ENCODE results near the gene TRAK1.
A peak's percentile ranks its signal among the peaks of the same experiment; 100 is the strongest.

Gene TRAK1

DNA sequence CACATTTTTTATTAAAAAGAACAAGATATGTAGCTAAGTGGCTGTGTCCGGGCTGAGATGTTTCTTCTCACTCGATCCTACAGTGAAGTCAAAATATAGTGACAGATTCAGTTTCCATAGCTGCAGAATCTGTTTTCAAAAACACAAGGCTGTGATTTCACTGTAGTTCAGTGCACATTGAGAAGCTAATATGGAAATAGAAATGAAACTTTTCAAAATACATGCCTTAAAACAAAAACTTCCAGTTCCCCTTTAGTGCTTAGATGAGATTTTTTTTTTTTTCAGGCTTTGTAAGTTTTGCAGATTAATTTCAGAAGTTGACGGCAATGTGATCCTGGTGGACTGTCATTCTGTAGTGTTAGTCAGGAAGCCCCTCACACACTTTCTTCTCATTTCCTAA lies 23.8 kb upstream of the TRAK1 start:
- peak; percentile 86 for DNase-seq

GRCh38 chr3:42068303-42069088 lies 22.7 kb upstream of the TRAK1 start:
- DNase-seq: no peak

- DNase-seq: no peak
Measured at GRCh38 chr3:42070089-42070488, 21.1 kb upstream of the TRAK1 start.

DNA sequence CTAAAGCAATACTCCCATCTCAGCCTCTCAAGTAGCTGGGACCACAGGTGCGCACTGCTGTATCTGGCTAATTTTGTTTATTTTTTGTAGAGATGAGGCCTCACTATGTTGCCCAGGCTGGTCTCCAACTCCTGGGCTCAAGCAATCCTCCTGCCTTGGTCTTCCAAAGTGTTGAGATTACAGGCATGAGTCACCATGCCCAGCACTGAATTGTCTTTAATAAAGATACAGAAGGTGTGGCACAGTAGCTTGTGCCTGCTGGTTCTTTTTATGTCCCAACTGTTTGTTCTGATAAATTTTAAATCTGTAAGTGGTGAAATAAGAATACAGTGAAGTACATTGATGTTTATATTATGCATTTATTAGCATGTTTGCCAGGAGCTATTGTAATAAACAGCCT lies 20.6 kb upstream of the TRAK1 start:
- no peak for DNase-seq

GRCh38 chr3:42071904-42072812 lies 19.0 kb upstream of the TRAK1 start:
- peak; percentile 76 for DNase-seq

DNA sequence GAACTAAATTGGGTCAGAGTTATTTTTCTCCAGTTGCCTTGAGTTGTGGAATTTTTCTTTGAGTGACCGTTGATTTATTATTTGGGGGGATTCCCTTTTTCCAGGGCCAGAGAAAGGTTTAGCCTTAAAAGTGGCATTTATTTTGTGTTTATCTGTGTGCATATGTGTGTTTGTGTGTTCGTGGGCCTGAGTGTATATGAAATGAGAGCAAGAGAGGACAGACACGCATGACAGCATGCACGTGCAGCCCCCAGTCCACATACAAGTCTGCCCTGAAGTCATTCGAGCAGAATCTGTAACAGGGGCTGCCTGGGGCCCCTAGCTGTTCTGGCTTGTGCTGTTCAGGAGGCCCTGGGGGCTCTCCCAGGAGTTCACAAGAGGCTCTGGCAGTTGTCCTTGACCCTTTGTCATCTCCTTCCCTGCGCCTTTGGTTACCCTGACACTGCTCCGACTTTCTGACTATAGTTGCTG lies 18.3 kb upstream of the TRAK1 start:
- no peak for DNase-seq

- no peak for DNase-seq
Measured at GRCh38 chr3:42077785-42078184, 13.4 kb upstream of the TRAK1 start.

DNA sequence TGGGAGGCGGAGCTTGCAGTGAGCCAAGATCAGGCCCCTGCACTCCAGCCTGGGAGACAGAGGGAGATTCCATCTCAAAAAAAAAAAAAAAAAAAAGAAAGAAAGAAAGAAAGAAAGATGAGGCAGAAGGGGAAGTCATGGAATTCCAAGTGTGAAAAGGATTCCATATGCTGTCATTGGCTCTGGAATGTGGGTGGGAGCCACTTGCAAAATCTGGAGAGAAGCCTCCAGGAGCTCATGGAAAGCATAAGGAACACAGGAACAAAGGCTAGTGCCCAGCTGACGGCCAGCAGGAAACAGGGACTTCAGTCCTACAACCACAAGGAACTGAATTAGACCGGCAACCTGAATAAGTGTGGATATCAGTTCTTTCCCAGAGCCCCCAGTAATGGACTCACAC lies 12.5 kb upstream of the TRAK1 start:
- DNase-seq: no peak

- no peak for DNase-seq
Measured at GRCh38 chr3:42079701-42080452, 11.3 kb upstream of the TRAK1 start.

DNA sequence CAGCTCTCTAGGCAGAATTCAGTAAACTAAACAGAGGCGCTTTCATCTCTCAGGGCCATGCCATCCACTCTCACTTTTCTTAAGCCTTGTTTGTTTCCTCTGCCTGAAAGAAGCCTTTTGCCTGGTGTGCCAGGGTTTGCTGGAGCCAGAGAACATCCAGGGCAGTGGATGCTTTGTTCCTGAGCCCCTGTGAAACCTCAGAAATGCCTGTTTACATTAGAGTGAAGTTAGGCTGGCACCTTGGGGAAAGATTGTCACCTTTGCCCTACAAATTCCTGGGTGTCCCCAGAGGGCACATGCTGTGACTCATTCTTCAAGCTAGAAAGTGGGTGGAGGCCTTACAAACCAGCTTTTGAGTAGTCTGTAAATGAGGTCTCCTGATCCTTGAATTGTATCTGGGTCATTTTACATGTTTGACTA lies 10.7 kb upstream of the TRAK1 start:
- DNase-seq: no peak

DNA sequence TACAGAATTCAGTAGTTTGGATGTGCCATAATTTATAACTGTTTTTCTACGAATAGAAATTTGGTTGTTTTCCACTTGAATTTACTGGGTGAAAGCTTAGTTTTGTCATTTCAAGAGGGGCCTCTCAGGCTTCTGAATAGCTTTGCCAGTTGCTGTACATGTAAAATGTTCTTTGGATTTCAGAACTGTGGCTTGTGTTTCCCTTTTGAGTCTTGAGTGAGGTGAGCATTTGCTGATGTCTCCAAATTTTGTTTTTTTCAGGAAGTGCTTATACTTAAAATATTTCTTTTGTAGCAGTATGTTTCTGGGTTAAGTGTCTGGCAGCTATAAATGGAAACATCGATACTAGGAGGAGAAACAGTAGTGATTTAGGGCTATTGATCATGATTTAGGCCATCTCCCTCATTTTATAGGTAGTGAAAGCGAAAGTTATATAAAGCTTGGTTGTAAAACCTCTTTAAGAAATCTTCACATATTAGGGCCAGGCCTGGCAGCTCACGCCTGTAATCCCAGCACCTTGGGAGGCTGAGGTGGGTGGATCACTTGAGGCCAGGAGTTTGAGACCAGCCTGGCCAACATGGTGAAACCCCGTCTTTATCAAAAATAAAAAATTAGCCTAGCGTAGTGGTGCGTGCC lies 9.2 kb upstream of the TRAK1 start:
- no peak for DNase-seq

GRCh38 chr3:42084586-42084985 lies 6.6 kb upstream of the TRAK1 start:
- DNase-seq: no peak

GRCh38 chr3:42085641-42086376 lies 5.3 kb upstream of the TRAK1 start:
- DNase-seq: no peak

DNA sequence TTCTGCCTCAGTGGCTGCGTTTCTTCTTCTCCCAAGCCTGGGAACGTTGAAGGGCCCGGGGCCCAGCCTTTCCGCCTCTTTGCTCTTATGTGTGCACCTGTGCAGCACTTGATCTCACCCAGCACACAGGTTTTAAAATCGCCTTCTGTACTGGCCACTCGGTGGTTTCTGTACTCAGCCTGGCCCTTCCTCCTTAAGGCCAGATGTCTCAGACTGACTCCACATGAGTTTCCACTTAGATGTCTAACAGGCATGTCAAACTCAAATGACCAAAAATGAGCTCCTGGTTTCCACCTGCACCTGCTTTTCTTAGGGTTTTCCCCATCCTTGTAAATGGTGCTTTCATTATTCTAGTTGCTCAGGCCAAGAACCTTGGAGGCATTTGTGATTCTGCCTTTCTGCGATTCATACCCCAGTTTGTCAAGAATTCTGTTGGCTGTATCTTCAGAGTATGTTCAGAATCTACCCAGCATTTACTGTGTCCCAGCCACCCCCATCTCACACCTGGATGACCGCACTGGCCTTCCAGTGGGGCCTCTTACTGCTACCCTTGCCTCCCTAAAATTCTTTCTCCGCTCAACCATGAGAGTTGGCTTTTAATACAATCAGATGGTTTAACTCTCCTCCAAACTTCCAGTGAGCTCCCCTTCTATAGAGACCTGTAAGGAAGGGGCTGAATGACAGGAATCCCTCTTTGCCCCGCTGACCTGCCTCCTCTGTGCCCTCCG lies 2.2 kb upstream of the TRAK1 start:
- no peak for DNase-seq

- DNase-seq: no peak
Measured at GRCh38 chr3:42092006-42092405, 849 bp downstream of the TRAK1 start.

GRCh38 chr3:42094128-42094527 lies 3.0 kb downstream of the TRAK1 start:
- DNase-seq: no peak

DNA sequence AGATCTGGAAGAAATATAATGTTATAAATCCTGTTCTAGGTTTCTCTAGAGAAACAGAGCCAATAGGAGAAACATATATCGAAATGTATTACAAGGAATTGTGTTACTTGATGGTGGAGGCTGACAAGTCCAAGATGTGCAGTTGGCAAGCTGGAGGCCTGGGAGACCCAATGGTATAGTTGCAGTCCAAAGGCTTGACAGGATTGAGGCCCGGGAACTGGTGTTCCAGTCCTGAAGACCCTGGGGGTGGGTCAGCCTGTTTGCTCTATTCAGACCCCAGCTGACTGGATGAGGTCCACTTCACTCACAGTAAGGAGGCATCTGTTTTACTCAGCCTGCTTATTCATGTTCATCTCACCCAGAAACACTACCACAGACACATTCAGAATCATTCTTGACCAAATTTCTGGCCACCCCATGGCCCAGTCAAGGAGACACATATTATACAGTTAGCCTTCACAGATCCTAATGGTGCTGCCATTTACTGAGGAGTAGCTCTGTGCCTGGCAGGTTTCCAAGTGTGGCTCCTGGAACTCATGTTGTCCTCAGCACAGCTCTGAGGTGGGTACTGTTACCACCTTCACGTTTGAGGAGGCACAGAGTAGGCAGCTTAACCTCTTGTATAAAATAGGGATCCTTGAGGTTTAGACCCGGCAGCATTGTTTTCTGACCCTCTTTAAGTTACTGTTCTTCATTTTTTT lies 3.7 kb downstream of the TRAK1 start:
- no peak for DNase-seq

DNA sequence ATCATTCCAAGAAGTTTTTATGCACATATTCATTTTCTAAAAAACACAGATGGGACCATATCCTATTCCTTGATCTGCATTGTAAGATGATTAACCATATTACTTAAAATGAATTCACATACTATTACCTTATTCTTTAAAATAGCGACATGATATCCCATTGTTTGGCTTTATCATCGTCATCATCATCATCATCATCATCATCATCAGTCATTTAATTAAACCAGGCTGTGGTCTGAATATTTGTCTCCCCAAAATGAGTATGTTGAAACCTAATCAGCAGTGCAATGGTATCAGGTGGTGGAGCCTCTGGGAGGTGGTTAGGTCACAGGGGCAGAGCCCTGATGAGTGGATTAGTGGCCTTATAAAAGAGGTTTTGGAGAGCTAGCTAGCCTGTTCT lies 4.4 kb downstream of the TRAK1 start:
- DNase-seq: no peak

DNA sequence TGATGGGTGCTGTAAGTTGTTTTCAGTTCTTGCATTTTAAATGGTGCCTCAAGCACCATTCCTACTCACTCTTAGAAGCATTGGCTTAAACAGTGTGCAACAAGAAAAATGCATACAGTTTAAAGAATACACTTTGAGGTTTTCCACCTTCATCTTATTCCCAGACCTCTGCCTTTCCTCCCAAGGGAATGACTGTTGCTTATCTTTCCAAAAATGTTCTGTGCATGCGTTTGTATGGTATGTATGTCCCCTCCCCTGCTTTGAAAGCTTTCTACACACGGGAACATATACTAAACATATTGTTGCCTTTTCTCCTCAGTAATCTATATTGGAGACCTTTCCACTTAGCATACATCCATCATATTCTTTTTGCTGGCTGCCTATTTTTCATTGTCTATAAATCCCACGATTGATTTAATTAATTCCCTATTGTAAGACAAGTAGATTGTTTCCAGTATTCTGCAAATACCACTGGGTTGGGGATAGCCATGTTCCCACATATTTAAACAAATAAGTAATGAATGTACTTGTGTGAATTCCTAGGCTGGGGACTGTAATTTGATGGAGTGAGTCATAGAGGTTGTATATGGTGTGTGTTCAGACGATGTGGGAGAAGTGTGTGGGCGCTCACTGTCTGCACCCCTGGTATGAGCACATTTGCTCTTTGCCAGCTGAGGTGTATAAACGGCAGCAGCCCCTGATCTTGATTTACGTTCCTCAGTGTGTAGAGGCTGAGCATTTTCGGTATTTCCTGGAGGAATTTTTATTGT lies 5.8 kb downstream of the TRAK1 start:
- DNase-seq: no peak

- no peak for DNase-seq
Measured at GRCh38 chr3:42097566-42097946, 6.4 kb downstream of the TRAK1 start.
